GM18502 (cell line): ENCODE data around the gene SMIM22.

ENCODE experiments used
- ATAC-seq: cut with Tn5 transposase; IDR thresholded peaks from one replicate; pipeline ENCODE4 v1.9.1; 2021; ENCODE audit warnings: mild to moderate bottlenecking; ENCODE audit not compliant: unreplicated experiment, poor library complexity

SMIM22 gene

DNA sequence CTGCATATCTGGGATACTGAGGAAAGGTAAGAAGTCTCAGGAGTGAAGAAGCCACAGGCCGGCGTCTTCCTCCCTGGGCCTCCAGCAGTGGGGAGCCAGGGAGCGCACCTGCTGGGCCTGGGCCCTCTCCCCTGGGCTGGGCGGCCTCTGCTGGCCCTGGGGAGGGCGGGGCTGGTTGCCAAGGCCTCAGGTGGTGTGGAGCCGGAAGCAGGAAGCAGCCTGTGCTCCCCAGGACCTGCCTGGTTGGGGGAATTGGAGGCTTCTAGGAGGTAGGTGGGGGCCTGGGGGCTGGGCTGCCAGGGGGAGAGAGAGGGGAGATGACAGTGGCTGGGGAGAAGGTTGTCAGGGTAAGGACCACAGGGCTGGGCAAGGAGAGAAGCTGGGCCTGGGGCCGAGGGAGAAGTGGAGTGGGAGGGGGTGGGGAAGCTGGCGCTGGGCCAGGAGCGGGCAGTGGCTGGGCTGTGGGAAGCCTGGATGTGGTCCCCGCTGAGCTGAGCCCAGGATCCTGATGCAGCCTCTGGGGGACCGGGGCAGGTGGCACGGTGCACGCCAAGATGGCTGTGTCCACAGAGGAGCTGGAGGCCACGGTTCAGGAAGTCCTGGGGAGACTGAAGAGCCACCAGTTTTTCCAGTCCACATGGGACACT is at the start of gene SMIM22:
SMIM22 (plus strand) TSS at position 189 of the 647 bp plus-strand sequence; CDS start at position 555, 366 bp downstream.
- ATAC-seq = no peak

- no peak for ATAC-seq
Measured at GRCh38 chr16:4746215-4746614, 49.0 kb upstream of the SMIM22 start.

GRCh38 chr16:4746991-4747574 is 48.1 kb upstream of the SMIM22 start:
- ATAC-seq = no peak

DNA sequence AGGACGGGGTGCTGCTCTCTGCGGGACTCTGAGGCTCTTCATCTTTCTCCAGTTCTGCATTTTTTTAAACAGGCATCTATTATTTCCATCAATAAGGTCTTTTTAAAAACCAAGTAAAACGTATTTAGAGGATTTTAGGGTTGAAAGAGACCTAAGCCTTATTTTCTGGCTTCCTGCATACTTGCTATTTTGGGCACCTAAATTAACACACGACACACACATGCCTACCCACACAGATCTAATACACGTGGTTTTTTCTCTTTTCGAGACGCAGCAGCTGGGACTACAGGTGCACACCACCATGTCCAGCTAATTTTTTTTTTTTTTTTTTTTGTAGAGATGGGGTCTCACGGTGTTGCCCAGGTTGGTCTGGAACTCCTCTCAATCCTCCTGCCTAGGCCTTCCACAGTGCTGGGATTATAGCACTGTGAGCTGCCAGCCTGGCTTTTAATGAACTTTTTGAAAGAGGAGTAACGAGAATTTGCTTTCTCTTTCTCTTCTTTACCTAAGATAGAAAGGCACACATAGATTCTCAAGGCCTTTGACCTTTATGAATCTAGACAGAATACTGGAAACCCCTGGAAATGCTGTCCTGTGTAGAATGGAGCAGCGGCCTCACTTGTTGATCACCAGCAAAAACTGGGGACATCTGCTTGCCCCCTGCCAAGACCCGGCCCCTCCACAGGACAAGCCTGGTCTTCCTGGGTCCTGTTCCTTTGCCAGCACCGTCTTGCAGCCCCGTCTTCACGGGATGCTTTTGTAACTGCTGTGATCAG is 47.1 kb upstream of the SMIM22 start:
- no peak for ATAC-seq

- no peak for ATAC-seq
Measured at GRCh38 chr16:4748682-4749411, 46.3 kb upstream of the SMIM22 start.

GRCh38 chr16:4749700-4750257 is 45.4 kb upstream of the SMIM22 start:
- ATAC-seq = no peak

- ATAC-seq = no peak
Measured at GRCh38 chr16:4750896-4751295, 44.3 kb upstream of the SMIM22 start.

GRCh38 chr16:4752351-4753100 is 42.6 kb upstream of the SMIM22 start:
- no peak for ATAC-seq

GRCh38 chr16:4753227-4753626 is 41.9 kb upstream of the SMIM22 start:
- no peak for ATAC-seq

- ATAC-seq = no peak
Measured at GRCh38 chr16:4754865-4755264, 40.3 kb upstream of the SMIM22 start.

DNA sequence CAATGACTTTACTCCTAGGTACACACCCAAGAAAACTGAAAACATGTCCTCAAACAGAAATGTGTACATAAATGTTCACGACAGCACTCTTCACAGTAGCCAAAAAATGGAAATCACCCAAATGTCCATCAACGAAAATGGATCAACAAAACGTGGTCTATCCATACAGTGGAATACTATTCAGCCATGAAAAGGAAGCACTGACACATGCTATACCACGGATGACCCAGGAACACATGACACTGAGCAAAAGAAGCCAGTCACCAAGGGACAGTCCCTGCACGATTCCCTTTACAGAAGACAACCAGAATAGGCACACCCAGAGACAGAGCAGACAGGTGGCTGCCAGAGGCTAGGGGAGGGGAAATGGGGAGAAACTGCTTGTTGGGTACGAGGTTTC is 39.5 kb upstream of the SMIM22 start:
- no peak for ATAC-seq

DNA sequence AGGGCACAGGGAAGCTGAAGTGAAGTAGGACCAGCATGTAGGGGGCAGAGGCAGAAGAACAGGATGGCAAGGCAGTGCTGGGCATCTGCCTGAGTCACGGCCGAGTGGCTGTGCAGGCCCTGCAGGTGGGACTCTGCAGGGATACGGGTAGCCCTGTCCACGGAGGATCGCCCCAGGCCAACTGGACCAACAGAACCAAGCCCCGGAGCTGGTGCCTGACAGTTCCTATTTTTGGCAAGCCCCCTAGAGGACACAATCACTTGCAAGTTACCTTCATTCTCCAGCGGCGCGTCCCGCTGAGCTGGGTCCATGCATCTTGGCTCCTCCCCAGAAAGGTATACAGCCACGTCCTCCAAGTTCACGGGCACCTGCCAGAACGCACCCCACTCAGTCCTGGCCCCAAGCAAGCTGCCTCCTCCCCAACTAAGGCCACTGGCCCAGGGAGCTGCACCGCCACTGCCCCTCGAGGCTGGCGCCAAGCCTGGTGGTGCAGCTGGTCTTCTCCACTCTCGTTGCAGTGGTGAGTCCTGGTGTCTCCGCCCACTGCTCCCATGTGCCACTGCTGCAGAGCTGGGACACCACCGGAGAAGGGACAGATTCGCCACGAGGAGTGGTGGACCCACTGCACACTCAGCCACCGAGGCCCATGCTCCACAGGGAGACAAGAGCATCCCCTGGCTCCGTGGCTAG is 34.8 kb upstream of the SMIM22 start:
- no peak for ATAC-seq

- ATAC-seq = no peak
Measured at GRCh38 chr16:4762205-4762604, 33.0 kb upstream of the SMIM22 start.

DNA sequence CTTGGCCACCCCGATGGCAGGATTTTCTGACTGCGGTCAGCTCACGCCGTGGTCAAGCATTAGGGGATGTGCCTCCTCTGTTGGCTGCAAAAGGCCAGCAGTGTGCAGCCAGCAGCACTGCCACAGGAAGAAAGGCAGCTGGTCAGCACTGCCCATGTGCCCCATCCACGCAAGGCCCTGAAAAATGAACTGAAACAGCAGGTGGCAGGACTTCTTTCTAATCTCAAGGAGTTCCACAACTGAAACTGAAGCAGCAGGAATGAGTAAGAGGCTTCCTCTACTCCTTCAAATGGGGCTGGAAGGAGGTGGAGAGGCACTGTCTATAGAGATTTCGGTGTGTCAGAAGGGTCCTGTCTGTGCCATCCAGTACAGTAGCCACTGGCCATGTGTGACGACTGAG is 31.4 kb upstream of the SMIM22 start:
- ATAC-seq = no peak

GRCh38 chr16:4765511-4766474 is 29.4 kb upstream of the SMIM22 start:
- ATAC-seq = no peak

DNA sequence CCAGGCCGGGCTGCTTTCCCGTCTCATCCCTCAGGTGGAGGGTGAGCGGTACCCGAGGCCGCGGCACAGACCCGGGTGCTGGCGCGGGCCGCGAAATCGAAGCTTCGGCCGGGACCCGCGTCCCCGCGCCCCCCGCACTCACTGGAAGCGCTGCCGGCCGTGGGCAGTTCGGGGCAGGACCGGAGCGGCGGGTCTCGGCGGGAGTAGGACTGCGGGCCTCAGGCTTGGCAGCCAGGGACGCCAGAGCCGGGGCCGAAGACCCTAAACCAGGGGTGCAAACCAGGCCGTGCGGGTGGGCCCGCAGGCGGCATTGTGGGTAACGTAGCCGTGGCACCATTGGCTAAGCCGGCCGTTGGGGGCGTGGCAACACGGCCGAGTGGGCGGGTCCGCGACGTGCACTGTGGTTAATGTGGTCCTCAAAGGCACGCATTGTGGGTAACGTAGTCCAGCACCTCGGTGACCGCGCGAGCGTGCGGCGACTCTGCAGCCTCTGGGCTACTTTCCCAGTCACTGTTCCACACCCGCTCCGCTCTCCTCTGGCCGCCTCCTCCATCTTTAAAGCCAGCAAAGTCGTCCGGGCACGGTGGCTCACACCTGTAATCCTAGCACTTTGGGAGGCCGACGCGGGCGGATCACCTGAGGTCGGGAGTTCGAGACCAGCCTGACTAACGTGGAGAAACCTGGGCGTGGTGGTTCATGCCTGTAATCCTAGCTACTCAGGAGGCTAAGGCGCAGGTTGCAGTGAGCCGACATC is 28.1 kb upstream of the SMIM22 start, which contains the start of gene ZNF500:
ZNF500 (minus strand) TSS at position 288 of the 754 bp plus-strand sequence. CDS start 1,184 bp downstream, outside the sequence.
- ATAC-seq = peak; percentile 87

GRCh38 chr16:4767872-4768548 is 27.2 kb upstream of the SMIM22 start:
- ATAC-seq = peak; percentile 3
